ENCODE data around the gene TAS2R20. TPM values are rescaled to one million over a fixed set of nuclear protein-coding genes. Genes with fewer than 3 reads are reported as not detected.

Gene TAS2R20
- total and polyA plus RNA-seq, 2 of the 13 experiments (the other 11 are each of a cell fraction or from before 2014, with no cell fraction given): 0.54 to 2.9 TPM

DNA sequence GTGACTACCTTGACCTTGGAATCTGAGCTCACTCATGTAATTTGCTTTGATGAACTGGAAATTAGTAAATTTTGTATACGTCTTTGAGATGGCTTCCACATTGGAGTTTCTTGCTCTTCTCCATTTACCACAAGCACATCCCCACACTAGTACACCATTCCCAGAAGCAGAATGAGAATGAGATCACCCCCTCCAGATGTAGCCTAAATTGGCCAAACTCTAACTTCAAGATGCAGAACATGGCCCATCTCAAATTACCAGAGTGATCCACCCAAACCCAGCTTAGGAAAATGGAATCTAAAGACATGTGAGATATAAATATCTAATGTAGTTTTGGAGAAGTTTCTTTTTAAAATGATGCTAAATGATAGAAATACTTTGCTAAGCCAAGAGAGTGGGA is 9.5 kb upstream of the TAS2R20 start (continued):
- TF ChIP-seq, protein P1, sequence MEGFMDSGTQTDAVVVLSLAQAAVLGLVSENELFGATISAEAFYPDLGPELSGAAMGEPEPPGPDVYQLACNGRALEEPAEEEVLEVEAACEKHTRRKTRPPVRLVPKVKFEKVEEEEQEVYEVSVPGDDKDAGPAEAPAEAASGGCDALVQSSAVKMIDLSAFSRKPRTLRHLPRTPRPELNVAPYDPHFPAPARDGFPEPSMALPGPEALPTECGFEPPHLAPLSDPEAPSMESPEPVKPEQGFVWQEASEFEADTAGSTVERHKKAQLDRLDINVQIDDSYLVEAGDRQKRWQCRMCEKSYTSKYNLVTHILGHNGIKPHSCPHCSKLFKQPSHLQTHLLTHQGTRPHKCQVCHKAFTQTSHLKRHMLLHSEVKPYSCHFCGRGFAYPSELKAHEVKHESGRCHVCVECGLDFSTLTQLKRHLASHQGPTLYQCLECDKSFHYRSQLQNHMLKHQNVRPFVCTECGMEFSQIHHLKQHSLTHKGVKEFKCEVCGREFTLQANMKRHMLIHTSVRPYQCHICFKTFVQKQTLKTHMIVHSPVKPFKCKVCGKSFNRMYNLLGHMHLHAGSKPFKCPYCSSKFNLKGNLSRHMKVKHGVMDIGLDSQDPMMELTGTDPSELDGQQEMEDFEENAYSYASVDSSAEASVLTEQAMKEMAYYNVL (CRISPR knock-in tag; IDR thresholded peaks at IDR 0.05; ENCODE audit: borderline replicate concordance): no peak
- TF ChIP-seq ZNF10 (CRISPR knock-in tag; IDR thresholded peaks at IDR 0.05; ENCODE audit: borderline replicate concordance, low read depth) (no peak), ZNF30 (CRISPR knock-in tag; IDR thresholded peaks at IDR 0.05) (no peak), KMT2A (CRISPR knock-in tag; IDR thresholded peaks at IDR 0.05) (no peak), SRSF4 (IDR thresholded peaks at IDR 0.05; ENCODE audit: low read depth, low read length, poor library complexity, severe bottlenecking) (no peak), RORA (CRISPR knock-in tag; IDR thresholded peaks at IDR 0.05) (no peak), ZNF282 (IDR thresholded peaks at IDR 0.05; ENCODE audit: partially characterized antibody) (no peak), SMARCE1 (IDR thresholded peaks at IDR 0.05; ENCODE audit: borderline replicate concordance) (no peak), TAF15 (IDR thresholded peaks at IDR 0.05; ENCODE audit: low read depth, low read length, poor library complexity, severe bottlenecking) (no peak), HIVEP1 (CRISPR knock-in tag; IDR thresholded peaks at IDR 0.05) (no peak), KDM6A (CRISPR knock-in tag; IDR thresholded peaks at IDR 0.05; ENCODE audit: low read depth) (no peak), ZNF557 (CRISPR knock-in tag; IDR thresholded peaks at IDR 0.05) (no peak)

DNA sequence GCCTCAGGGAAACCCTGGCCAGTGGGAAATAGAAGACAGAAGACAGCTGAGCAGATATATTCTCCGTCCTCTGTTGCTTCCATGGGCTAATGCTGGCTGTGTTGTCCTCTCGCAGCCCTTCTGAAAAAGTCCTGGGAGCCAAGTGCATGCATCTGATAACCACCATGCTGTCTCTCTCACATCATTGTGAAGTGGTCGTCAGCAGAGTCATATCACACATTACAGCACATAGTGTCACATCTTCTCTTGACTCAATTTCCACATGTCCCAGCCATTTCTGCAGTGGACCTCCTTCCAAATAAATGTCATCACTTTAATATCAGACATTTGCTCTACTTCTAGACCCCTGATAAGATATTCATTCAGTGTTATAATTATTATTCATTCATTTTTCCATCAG is 3.8 kb downstream of the TAS2R20 start:
- no peak overlapping the region for H3K27ac ChIP-seq (ENCODE audit: extremely low read length, insufficient read depth, low read length)
- intact Hi-C loops (cut with micrococcal nuclease; ENCODE audit: unreplicated experiment) (no loop called here), in situ Hi-C loops (cut with HindIII; ENCODE audit: extremely low pct_ligation_motif_present, low pct_unique_long_range_greater_than_20kb) (no loop called here)
- H3K27me3 ChIP-seq (ENCODE audit: control insufficient read depth in 1 of 2, insufficient read depth in 2 of 2, low read length in 2 of 2): no peaks in the 10 kb centered on the region
- no TSS peak for BruUV-seq (replicated peaks)
- H3K36me3 ChIP-seq (replicated peaks in 1 of 2; ENCODE audit: control insufficient read depth in 1 of 2, insufficient read depth in 2 of 2, low read length in 2 of 2): peaks cover 1 to 4% of the 10 kb centered on the region in 2 experiments; a peak in 2 of 5 replicates
- ATAC-seq (no peak), DNase-seq (ENCODE audit: low spot score) (no peak), FAIRE-seq (no peak)
- H3K4me2 ChIP-seq (ENCODE audit: low read depth, low read length): no peak overlapping the region
- no peaks in the 10 kb centered on the region for H3K79me2 ChIP-seq (ENCODE audit: insufficient read depth, low read length)
- H3K4me3 ChIP-seq (replicated peaks in 1 of 3; ENCODE audit: insufficient read depth in 1 of 3, low read depth in 2 of 3, low read length in 3 of 3): no peak overlapping the region
- 100% methylated on average over 3 of the region's 3 CpGs for WGBS (ENCODE audit: low lambda C conversion rate)
- POLR2A ChIA-PET: no interaction called here
- CTCF ChIA-PET (ENCODE audit: low intra/inter-chr PET ratio, low total read pairs): no interaction called here
- no peaks in the 10 kb centered on the region for H4K20me1 ChIP-seq (ENCODE audit: insufficient read depth, low read length)
- H3K4me1 ChIP-seq (ENCODE audit: insufficient read depth, low read length): no peaks in the 10 kb centered on the region
- peaks cover 11% of the 10 kb centered on the region for H3K9me3 ChIP-seq (ENCODE audit: low read length)
- TF ChIP-seq ARID2 (CRISPR knock-in tag; IDR thresholded peaks at IDR 0.05; ENCODE audit: borderline replicate concordance) (no peak), PHF5A (CRISPR knock-in tag; IDR thresholded peaks at IDR 0.05; ENCODE audit: low read depth, unreplicated experiment) (no peak), ZNF850 (CRISPR knock-in tag; conservative IDR thresholded peaks at IDR 0.05) (no peak), SKI (IDR thresholded peaks at IDR 0.05; ENCODE audit: partially characterized antibody) (no peak), NAIF1 (CRISPR knock-in tag; IDR thresholded peaks at IDR 0.05; ENCODE audit: borderline replicate concordance) (no peak), ZFP1 (CRISPR knock-in tag; IDR thresholded peaks at IDR 0.05) (no peak), DNMT3B (CRISPR knock-in tag; conservative IDR thresholded peaks at IDR 0.05) (no peak), ZNF383 (CRISPR knock-in tag; IDR thresholded peaks at IDR 0.05; ENCODE audit: borderline replicate concordance) (no peak), NRL (CRISPR knock-in tag; IDR thresholded peaks at IDR 0.05; ENCODE audit: borderline replicate concordance) (no peak)
- H3K9ac ChIP-seq (ENCODE audit: insufficient read depth, low read depth, low read length): no peak overlapping the region
- no peak overlapping the region for H2AFZ ChIP-seq (ENCODE audit: low read length)

Data from HepG2 (cell line).